Glutamatergic neuron (in vitro differentiated cells): ENCODE results near the gene TMC6. TPM values are rescaled to one million over a fixed set of nuclear protein-coding genes. Genes with fewer than 3 reads are reported as not detected.

Source experiments
- DNase-seq: peaks from one replicate; pipeline ENCODE4 v3.0.0; 2022
- H3K27ac Mint-ChIP-seq: one replicate; pipeline ENCODE4 v1.8.0; 2020; ENCODE audit warnings: mild to moderate bottlenecking, mixed read lengths, inconsistent platforms; ENCODE audit not compliant: unreplicated experiment
- H3K27me3 Mint-ChIP-seq: one replicate; pipeline ENCODE4 v1.8.0; 2020; ENCODE audit warnings: mild to moderate bottlenecking, moderate library complexity, mixed read lengths, inconsistent platforms; ENCODE audit not compliant: unreplicated experiment
- H3K36me3 Mint-ChIP-seq: one replicate; pipeline ENCODE4 v1.8.0; 2020; ENCODE audit warnings: mild to moderate bottlenecking, mixed read lengths, inconsistent platforms; ENCODE audit not compliant: unreplicated experiment
- H3K4me1 Mint-ChIP-seq: one replicate; pipeline ENCODE4 v1.8.0; 2020; ENCODE audit warnings: mild to moderate bottlenecking, low read depth, mixed read lengths, inconsistent platforms; ENCODE audit not compliant: unreplicated experiment
- H3K4me3 Mint-ChIP-seq: one replicate; pipeline ENCODE4 v1.8.0; 2020; ENCODE audit warnings: mild to moderate bottlenecking, mixed read lengths, inconsistent platforms; ENCODE audit not compliant: unreplicated experiment
- H3K9me3 Mint-ChIP-seq: one replicate; pipeline ENCODE4 v1.8.0; 2020; ENCODE audit warnings: mild to moderate bottlenecking, moderate library complexity, mixed read lengths, inconsistent platforms; ENCODE audit not compliant: unreplicated experiment
- total RNA-seq: library from RNA; stranded (reverse); fragmentation: NEBNext Ultra II Directional; extraction: Animal tissue kit (Norgen Biotek cat#: 25700); gene quantifications from one replicate; pipeline ENCODE4 v1.2.1, GENCODE V29; 2021; ENCODE audit not compliant: unreplicated experiment
- TF ChIP-seq, protein P1 (sequence below): fragments of 200-600 bp; sonication (generic); IDR thresholded peaks from one replicate; pipeline ENCODE4 v1.5.0; 2021; ENCODE audit not compliant: partially characterized antibody, unreplicated experiment

The TMC6 gene
- total RNA-seq, 1 donor from 2014 or later: 1.1 TPM

- H3K4me1 Mint-ChIP-seq: peaks cover 3% of the 10 kb centered on the region
- H3K27ac Mint-ChIP-seq: no peak overlapping the region
- H3K4me3 Mint-ChIP-seq: no peak overlapping the region
Observed at GRCh38 chr17:78144736-78145641, 16.4 kb upstream of the TMC6 start.

DNA sequence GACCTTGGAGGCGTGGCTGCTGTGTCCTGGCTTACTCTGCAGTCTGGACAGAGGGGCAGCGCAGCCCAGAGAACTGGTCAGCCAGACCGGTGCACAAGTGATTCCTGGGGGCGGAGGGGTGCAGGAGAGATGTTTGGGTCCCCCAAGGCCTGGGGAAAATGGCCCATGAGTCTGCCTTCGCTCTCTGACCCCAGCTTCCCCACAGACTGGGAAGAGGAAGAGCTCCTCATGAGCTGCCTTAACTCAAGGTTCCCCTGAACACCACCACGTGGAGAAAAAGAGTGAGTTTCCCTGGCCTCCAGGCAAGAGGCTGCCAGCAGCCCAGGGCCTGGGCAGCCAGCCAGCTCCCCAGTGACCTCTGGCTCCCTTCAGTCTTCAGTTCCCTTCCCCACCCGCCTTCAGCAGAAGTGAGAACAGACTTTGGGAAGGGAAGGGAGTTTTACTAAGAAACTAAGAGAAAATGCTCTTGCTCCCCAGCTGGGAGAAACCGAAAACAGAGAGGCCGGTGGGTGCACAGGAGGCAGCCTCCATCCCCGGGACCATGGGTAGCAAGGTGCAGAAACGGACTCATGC lies 15.7 kb upstream of the TMC6 start:
- H3K4me3 Mint-ChIP-seq: no peak overlapping the region
- H3K9me3 Mint-ChIP-seq: no peaks in the 10 kb centered on the region
- peaks cover 3% of the 10 kb centered on the region for H3K4me1 Mint-ChIP-seq
- H3K27me3 Mint-ChIP-seq: peaks cover 10% of the 10 kb centered on the region
- H3K36me3 Mint-ChIP-seq: no peaks in the 10 kb centered on the region
- TF ChIP-seq, protein P1, sequence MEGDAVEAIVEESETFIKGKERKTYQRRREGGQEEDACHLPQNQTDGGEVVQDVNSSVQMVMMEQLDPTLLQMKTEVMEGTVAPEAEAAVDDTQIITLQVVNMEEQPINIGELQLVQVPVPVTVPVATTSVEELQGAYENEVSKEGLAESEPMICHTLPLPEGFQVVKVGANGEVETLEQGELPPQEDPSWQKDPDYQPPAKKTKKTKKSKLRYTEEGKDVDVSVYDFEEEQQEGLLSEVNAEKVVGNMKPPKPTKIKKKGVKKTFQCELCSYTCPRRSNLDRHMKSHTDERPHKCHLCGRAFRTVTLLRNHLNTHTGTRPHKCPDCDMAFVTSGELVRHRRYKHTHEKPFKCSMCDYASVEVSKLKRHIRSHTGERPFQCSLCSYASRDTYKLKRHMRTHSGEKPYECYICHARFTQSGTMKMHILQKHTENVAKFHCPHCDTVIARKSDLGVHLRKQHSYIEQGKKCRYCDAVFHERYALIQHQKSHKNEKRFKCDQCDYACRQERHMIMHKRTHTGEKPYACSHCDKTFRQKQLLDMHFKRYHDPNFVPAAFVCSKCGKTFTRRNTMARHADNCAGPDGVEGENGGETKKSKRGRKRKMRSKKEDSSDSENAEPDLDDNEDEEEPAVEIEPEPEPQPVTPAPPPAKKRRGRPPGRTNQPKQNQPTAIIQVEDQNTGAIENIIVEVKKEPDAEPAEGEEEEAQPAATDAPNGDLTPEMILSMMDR: no peak
- H3K27ac Mint-ChIP-seq: no peak overlapping the region
- no peak for DNase-seq

More at GRCh38 chr17:78144736-78145641, 16.4 kb upstream of the TMC6 start:
- TF ChIP-seq, protein P1: no peak
- DNase-seq: no peak
- Mint-ChIP-seq H3K36me3 (no peaks in the 10 kb centered on the region), H3K27me3 (peaks cover 9% of the 10 kb centered on the region), H3K9me3 (peaks cover 2% of the 10 kb centered on the region)

DNA sequence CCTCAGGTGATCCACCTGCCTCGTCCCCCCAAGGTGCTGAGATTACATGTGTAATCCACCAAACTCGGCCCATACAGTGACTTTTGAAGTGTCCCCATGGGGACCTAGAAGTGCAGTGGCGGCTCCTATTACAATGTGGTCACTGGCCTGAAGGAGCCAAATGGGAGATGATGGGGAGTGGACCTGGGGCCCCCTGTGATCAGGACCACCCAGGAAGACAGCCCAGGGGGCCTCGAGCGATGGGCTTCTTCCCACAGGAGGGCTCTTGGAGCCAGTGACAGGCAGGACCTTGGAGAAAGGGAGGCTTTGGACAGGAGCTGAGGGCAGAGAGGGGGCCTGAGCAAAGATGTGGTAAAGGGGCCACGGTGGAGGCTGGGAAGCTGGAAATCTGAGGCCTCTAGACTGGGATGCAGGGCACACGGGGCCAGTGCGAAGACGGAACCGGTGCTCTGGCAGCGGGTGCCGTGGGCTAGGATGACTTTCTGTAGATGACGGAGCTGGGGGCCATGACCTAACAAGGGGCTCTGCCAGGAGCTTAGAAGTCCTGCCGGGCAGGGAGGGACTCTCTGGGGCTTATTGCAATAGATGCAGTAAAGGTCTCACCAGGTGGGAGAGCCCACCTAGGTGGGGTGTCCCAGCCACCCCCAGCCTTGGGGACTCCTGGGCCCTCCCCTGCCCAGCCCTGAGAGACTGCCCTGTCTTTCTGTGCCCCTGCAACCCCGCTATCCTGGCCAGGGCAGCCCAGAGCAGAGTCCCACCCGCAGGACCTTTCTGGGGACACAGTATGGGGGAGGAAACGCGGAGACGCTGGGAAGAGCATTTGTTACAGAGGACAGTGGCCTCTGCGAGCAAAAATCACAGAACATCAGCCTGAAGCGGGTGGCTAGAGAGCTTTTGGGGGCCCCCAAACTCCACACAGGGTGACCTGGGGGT lies 14.9 kb upstream of the TMC6 start:
- Mint-ChIP-seq H3K4me1 (peaks cover under 1% of the 10 kb centered on the region), H3K9me3 (no peaks in the 10 kb centered on the region), H3K4me3 (no peak overlapping the region), H3K27me3 (peaks cover 10% of the 10 kb centered on the region), H3K36me3 (no peaks in the 10 kb centered on the region), H3K27ac (no peak overlapping the region)
- TF ChIP-seq, protein P1: no peak
- DNase-seq: no peak

DNA sequence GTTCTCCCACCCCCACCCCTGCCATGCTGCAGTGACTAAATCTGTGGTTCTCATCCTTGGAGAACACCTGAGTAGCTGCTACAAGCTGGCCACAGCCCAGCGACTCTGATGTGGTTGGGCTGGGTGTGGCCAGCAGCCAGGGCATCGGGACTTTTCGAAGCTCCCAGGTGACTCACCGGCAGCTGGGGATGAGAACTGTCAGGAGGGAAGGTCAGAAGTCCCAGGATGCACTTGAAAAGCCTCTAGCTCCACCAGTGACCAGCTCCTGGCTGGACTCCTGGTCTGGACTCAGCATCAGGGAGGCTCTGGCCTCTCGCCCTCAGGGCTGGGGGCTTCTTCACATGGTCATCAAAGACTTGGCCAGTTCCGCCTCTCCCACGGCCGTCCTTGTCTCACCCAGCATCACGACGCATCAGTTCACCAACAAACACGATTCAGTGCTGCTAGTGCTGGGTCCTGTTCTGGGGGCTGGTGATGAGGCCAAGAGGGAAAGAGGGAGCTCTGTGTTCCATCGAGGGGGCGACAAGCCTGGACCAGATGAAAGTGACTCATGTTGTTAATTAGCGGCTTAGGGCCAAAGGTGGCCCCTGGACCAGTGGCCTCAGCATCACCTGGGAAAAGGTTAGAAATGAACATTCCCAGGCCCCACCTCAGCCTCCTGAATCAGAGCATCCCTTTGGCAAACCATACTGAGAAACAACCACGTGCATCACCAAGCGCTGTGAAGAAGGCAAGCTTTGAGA lies 13.7 kb upstream of the TMC6 start:
- Mint-ChIP-seq H3K27ac (no peak overlapping the region), H3K4me3 (no peak overlapping the region), H3K27me3 (peaks cover 10% of the 10 kb centered on the region), H3K36me3 (no peaks in the 10 kb centered on the region), H3K4me1 (no peaks in the 10 kb centered on the region), H3K9me3 (no peaks in the 10 kb centered on the region)
- TF ChIP-seq, protein P1: no peak
- DNase-seq: no peak
